A673 (cell line): ENCODE measurements around the gene TNFRSF21. TPM values are rescaled to one million over a fixed set of nuclear protein-coding genes. Genes with fewer than 3 reads are reported as not detected.

Source experiments
- BruUV-seq: library from RNA; stranded (reverse); fragments of 400-500 nt; replicated peaks from 2 replicates; lab custom pipeline; 2021; lab: Mats Ljungman, UMichigan
- CTCF ChIA-PET: fragments of 300-600 bp; sonication (Branson Sonifier 250); formaldehyde crosslinking; loops from one replicate; lab custom pipeline; 2022; ENCODE audit warnings: antibody characterized with exemption; lab: Charles Lee
- POLR2A ChIA-PET: fragments of 300-600 bp; sonication (Branson Sonifier 250); formaldehyde crosslinking; loops from one replicate; lab custom pipeline; 2022; ENCODE audit warnings: antibody characterized with exemption; ENCODE audit not compliant: low non-redundant PET; lab: Charles Lee
- DNase-seq: peaks from one replicate; pipeline ENCODE4 v3.0.0-alpha.2; 2015; ENCODE audit warnings: low spot score
- H3K27ac ChIP-seq: fragments of 200-600 bp; sonication (generic); 2 replicates; pipeline ENCODE4 v1.5.1; 2016; ENCODE audit warnings: mixed run types, low read depth, mild to moderate bottlenecking, mixed read lengths, antibody characterized with exemption, low read length; ENCODE audit not compliant: poor library complexity, severe bottlenecking
- H3K27me3 ChIP-seq: fragments of 200-600 bp; sonication (generic); replicated peaks from 2 replicates; pipeline ENCODE4 v1.6.1; 2017; ENCODE audit warnings: mixed run types, low read depth, mild to moderate bottlenecking, mixed read lengths, antibody characterized with exemption, low read length; ENCODE audit not compliant: insufficient read depth, poor library complexity
- H3K36me3 ChIP-seq: fragments of 200-600 bp; sonication (generic); 2 replicates; pipeline ENCODE4 v1.6.1; 2016; ENCODE audit warnings: mixed run types, mild to moderate bottlenecking, mixed read lengths, antibody characterized with exemption, low read length; ENCODE audit not compliant: insufficient read depth, poor library complexity, severe bottlenecking
- H3K4me1 ChIP-seq: fragments of 200-600 bp; sonication (generic); 2 replicates; pipeline ENCODE4 v1.6.1; 2017; ENCODE audit warnings: mixed run types, mild to moderate bottlenecking, mixed read lengths, antibody characterized with exemption, low read length; ENCODE audit not compliant: insufficient read depth, poor library complexity, severe bottlenecking
- H3K4me3 ChIP-seq: fragments of 200-600 bp; sonication (generic); 2 replicates; pipeline ENCODE4 v1.5.1; 2016; ENCODE audit warnings: low read depth, mixed run types, mild to moderate bottlenecking, mixed read lengths, low read length; ENCODE audit not compliant: poor library complexity, severe bottlenecking
- H3K9me3 ChIP-seq: fragments of 200-600 bp; sonication (generic); 2 replicates; pipeline ENCODE4 v1.6.1; 2016; ENCODE audit warnings: mixed run types, low read depth, mild to moderate bottlenecking, mixed read lengths, antibody characterized with exemption, low read length; ENCODE audit not compliant: poor library complexity, severe bottlenecking
- CTCF ChIP-seq: fragments of 300-800, 200-600 bp; sonication (generic); conservative IDR thresholded peaks from 2 replicates; pipeline ENCODE4 v1.5.1; 2017; ENCODE audit warnings: low read depth, mild to moderate bottlenecking, antibody characterized with exemption, low read length, moderate library complexity, mixed read lengths
- EZH2 ChIP-seq: fragments of 200-600 bp; sonication (generic); IDR thresholded peaks from 2 replicates; pipeline ENCODE4 v1.6.1; 2017; ENCODE audit warnings: borderline replicate concordance, low read depth, mild to moderate bottlenecking, mixed read lengths, antibody characterized with exemption, low read length; ENCODE audit not compliant: poor library complexity, severe bottlenecking
- intact Hi-C: fragments of 100-400 bp; cut with micrococcal nuclease; formaldehyde crosslinking; loops from one replicate; pipeline ENCODE4 v1.10.0; 2022; ENCODE audit not compliant: unreplicated experiment
- total RNA-seq: library from RNA; stranded (reverse); gene quantifications from 2 replicates; pipeline ENCODE4 v1.2.3, GENCODE V29; 2021

TNFRSF21 gene
- total RNA-seq, 1 experiment from 2014 or later: 36.0 TPM

GRCh38 chr6:47263268-47263667 is 46.4 kb downstream of the TNFRSF21 start:
- ChIA-PET POLR2A (no interaction called here), CTCF (no interaction called here)
- Histone ChIP-seq H3K27ac (no peak overlapping the region), H3K36me3 (no peaks in the 10 kb centered on the region), H3K9me3 (no peaks in the 10 kb centered on the region), H3K4me1 (no peaks in the 10 kb centered on the region), H3K27me3 (no peaks in the 10 kb centered on the region), H3K4me3 (no peak overlapping the region)
- BruUV-seq: no TSS peak
- TF ChIP-seq EZH2 (no peak), CTCF (no peak)
- intact Hi-C loops: no loop called here
- DNase-seq: no peak

GRCh38 chr6:47262231-47262630 is 47.5 kb downstream of the TNFRSF21 start:
- H3K36me3 ChIP-seq: no peaks in the 10 kb centered on the region
- intact Hi-C loops: no loop called here

GRCh38 chr6:47261191-47261590 is 48.5 kb downstream of the TNFRSF21 start:
- CTCF ChIA-PET: no interaction called here
- no TSS peak for BruUV-seq
- no peaks in the 10 kb centered on the region for H3K9me3 ChIP-seq
- H3K4me1 ChIP-seq: no peaks in the 10 kb centered on the region
- H3K36me3 ChIP-seq: no peaks in the 10 kb centered on the region
- H3K27me3 ChIP-seq: no peaks in the 10 kb centered on the region
- H3K27ac ChIP-seq: no peak overlapping the region
- intact Hi-C loops: no loop called here
- no peak overlapping the region for H3K4me3 ChIP-seq
- no peak for TF ChIP-seq EZH2
- TF ChIP-seq CTCF: no peak
- POLR2A ChIA-PET: no interaction called here
- no peak for DNase-seq

More at GRCh38 chr6:47262231-47262630, 47.5 kb downstream of the TNFRSF21 start:
- Histone ChIP-seq H3K4me3 (no peak overlapping the region), H3K27ac (no peak overlapping the region), H3K4me1 (no peaks in the 10 kb centered on the region), H3K9me3 (no peaks in the 10 kb centered on the region), H3K27me3 (no peaks in the 10 kb centered on the region)
- POLR2A ChIA-PET: no interaction called here
- DNase-seq: no peak
- no TSS peak for BruUV-seq
- TF ChIP-seq CTCF (no peak), EZH2 (no peak)
- CTCF ChIA-PET: no interaction called here
